CD4-positive, alpha-beta T cell treated with Interleukin-6 for 4 hours (primary cell): Measurements from ENCODE around the gene GPLD1.

Source experiments
- DNase-seq: peaks from one replicate; pipeline ENCODE4 v3.0.0-alpha.2; 2020; ENCODE audit warnings: mixed read lengths

Gene GPLD1

DNA sequence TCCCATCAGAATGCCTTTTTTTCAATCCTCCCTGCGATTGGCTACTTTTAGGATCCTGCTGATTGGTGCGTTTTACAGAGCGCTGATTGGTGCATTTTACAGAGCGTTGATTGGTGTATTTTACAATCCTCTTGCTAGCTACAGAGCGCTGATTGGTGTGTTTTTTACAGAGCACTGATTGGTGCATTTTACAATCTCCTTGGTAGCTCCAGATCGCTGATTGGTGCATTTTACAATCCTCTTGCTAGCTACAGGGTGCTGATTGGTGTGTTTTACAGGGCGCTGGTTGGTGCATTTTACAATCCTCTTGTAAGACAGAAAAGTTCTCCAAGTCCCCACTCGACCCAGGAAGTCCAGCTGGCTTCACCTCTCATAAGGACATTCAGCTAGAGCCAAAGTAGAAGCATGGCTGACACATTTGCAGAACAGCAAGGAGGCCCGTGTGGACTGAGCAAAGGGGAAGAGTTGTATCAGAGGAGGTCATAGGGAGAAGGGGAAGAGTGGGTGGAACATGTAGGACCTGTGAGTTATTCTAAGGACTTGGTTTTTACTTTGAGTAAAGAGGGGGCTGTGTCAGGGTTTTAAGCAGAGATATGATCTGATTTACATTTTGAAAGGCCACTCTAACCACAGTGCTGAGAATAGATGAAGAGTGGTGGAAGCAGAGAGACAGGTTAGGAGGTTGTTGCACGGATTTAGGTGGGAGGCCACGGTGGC is 8.0 kb upstream of the GPLD1 start:
- DNase-seq: no peak

DNA sequence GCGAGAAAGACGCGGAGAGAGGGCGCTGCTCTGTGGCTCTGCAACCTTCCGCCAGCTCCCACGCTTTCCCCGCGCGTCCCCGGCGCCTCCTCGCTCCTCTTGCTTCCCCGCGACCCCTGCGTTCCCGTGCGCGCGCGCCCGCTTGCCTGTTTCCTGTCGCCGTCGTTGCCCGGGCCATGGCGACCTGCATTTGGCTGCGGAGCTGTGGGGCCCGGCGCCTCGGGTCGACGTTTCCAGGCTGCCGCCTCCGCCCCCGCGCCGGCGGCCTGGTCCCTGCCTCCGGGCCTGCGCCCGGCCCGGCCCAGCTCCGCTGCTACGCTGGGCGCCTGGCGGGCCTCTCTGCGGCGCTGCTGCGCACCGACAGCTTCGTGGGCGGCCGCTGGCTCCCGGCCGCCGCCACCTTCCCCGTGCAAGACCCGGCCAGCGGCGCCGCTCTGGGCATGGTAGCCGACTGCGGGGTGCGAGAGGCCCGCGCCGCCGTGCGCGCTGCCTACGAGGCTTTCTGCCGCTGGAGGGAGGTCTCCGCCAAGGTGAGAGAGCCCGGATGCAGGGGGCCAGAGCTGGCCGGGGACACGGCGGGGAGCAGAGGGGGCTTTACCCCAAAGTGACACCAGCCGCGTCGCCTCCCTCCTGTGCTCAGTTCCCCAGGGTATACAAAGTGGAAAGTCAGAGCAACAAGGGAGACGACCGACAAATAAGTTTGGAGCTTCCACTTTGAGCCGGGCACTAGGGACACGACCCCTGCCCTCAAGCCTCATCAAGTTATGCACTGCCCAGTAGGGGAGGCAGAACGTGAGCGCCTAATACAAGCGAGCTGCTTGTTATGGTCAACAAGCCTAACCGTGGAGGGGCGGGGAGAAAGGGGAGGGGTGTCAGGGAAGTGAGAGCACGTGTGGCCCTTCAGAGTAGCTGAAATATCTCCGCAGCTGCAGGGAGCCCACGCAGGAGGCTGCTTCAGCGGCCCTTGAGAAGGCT is 5.7 kb upstream of the GPLD1 start, which contains the start of gene ALDH5A1:
ALDH5A1 (plus strand) TSS at position 149 of the 975 bp plus-strand sequence; CDS start at position 177, 28 bp downstream.
- peak; percentile 89 for DNase-seq

- no peak for DNase-seq
Measured at GRCh38 chr6:24493945-24494820, 4.8 kb upstream of the GPLD1 start.

DNA sequence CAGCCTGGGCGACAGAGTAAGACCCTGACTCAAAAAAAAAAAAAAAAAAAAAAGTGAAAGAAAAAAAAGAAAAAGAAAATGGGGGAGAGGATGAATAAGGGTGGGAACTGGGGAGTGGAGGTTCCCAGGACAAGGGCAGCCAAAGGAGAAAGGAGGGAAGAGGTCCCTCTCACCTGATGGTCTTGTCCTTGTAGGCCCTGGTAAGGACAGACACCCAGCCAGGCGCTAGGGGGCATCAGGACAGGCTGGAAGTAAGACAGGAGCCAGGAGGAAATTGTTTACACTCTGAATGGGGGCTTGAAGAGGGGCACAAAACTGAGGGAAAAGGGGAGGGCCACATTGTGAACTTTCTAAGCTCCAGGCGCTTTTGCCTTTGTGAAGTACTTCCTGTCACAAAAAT is 3.1 kb upstream of the GPLD1 start:
- peak; percentile 13 for DNase-seq

DNA sequence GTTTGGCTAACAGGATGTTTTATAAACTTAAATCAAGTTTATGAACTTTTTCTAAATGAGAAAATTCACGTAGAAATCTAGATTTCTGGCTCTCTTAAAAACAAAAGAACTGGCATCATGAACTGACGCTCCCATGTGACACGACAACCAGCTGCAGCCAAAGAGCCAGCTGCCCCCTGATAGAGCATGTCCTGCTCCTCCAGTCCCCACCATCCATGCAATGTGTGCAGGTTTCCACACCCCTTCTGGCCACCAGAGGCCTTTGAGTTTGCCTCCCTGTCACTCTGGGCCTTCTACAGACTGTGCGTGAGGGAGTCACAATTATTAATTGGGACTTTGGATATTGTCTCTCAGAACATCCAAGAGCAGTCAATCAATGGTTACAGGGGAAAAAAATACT is 1.6 kb upstream of the GPLD1 start:
- no peak for DNase-seq

GRCh38 chr6:24489881-24490280 is 503 bp upstream of the GPLD1 start:
- no peak for DNase-seq

DNA sequence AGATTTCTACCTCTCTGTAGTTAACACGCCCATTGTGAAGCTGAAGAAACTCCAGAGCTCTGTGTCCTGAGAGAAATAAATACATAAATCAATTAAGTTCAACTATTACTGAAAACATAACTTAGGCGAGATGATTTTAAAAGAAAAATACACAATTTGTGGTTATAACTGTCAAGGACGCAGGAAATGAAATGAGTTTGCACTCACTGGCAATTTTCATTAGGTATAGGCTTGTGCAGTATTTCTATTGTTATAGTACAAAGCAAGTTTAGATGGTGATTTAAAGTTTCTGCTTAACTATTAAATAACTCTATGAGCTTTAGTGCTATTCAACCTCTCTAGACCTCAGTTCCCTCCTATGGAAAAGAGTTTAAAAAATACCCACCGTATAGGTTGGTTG is 3.3 kb downstream of the GPLD1 start:
- no peak for DNase-seq

- DNase-seq: no peak
Measured at GRCh38 chr6:24484657-24485323, 4.6 kb downstream of the GPLD1 start.

GRCh38 chr6:24481449-24481848 is 7.9 kb downstream of the GPLD1 start:
- DNase-seq: no peak

GRCh38 chr6:24480705-24481104 is 8.7 kb downstream of the GPLD1 start:
- no peak for DNase-seq

DNA sequence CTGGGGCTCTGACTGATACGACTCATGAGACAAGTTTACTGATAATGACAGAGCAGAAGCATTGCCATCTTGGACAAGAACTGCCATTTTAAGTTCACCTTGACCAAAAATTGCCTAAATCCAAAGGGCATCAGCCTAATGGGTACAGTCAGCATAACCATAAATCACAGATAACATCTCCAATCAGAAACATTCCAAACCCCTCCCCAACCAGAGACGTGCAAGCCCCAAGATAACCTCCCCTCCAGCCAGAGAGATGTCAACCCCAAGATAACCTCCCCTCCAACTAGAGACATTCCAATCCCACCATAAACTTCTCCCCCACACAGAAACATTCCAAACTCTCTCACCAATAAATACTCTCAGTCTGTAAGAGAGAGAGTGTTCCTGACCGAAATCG is 10.5 kb downstream of the GPLD1 start:
- no peak for DNase-seq

DNA sequence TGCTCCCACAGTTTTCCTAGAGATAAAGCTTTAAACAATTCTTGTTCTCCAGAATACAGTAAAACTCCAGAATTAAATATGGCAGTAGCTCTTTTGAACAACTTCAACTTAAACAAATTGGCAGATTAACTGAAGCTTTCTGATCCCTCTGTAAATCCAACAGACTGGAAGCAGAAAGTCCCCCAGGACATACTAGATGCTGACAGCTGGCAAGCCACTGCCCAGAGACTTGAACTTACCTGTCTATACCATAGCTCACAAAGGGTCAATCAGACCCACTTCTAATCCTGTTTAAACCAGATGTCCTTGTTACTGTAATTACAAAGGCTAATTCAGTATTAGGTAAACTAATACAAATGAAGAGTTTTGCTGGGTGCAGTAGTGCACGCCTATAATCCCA is 12.3 kb downstream of the GPLD1 start:
- no peak for DNase-seq

- no peak for DNase-seq
Measured at GRCh38 chr6:24476631-24477030, 12.7 kb downstream of the GPLD1 start.

DNA sequence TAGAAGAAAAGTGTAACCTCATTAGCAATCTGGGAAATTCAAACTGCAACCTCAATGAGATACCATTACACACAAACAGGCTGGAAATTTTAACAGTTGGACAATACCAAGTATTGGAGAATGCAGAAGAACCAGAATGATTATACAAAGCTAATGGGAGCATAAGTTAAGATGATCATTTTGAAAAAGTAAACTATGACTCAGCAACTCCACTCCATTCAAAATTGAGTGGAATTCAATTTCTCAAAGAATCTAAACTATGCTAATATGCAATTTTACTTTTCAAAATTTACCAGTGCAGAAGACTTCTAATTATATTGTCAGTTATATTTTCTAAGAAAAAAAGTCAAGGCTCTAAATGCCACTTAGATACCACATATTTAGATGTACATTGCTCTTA is 17.2 kb downstream of the GPLD1 start:
- no peak for DNase-seq

DNA sequence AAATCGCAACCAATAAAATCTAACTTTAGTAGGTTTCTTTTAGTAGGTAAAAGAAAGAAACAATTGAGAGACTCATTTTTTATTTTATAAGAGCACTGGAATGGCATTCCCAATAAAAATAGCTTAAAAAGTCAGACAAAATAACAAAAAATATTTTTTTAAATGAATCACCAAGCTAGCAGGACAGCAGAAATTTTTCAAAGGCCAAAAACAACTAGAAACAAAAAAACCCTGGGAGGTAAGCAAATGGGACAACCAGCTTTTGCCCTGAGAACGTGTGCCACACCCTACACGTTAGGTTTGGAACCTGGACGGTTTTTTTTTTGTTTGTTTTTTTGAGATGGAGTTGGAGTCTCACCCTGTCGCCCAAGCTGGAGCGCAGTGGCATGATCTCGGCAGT is 19.6 kb downstream of the GPLD1 start:
- no peak for DNase-seq

DNA sequence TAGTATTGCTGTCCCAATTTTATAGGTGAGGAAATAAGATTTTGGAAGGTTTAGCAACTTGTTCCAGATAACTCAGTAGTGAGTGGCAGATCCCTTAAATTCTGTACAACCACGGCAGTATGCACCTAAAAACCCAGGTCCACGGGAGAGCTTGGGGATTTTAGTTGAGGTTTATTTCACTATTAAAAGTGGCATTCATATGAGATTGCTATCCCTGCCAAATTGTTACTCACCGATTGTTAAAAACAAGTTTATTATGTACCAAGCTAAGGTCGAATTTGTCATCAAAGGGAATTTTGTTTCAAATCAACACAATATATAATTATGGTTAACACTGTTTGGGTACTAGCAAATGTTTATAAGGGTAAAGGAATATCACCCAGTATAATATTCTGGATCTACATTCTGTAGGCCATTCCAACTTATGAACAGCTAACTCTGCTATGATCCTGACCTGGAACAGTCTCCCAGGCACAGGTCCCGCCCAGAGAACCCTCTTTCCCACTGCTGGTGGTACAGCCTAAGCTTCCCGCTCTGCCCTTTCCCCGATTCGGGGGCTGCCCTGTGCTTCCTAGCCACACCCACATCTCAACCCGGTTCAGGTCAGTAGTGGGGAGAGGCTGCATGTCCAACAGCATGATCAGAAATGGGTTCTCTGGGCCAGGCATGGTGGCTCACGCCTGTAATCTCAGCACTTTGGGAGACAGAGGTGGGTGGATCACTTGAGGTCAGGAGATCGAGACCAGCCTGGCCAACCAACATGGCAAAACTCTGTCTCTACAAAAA is 24.9 kb downstream of the GPLD1 start:
- no peak for DNase-seq

- DNase-seq: no peak
Measured at GRCh38 chr6:24460966-24461365, 28.4 kb downstream of the GPLD1 start.

DNA sequence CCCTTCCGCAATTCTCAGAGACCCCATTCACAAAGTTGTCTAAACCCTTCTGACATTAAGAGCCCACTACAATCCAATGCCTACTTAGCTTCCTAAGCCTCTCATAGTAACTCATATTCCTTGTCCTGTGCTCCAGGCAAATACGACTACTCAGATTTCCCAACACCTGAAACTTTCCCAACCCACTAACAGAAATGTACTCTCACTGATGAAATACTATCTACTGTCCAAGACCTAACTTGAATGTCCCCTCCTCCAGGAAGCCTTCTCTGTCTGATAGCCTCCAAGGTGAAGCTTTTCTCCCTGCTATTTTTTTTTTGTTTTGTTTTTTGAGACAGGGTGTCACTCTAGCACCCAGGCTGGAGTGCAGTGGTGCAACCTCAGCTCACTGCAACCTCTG is 30.4 kb downstream of the GPLD1 start:
- DNase-seq: no peak

DNA sequence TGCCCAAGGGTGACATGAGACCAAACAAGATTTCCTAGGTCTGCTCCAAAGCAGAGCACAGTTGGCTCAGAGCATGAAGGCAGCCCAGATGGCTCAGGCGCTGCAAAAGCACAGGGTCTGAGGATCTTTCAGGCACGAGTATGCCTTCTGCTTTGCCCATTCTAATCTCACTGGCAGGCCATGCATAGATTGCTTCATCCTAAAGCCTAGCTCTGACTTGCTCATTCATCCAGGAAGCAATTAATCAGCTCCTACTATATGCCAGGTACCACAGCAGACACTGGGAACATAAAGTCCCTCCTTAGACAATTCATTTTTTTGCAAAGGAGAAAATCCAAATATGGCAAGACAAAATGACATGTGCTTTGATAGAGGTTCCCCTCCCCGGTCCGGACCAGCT is 31.2 kb downstream of the GPLD1 start:
- DNase-seq: no peak

- DNase-seq: no peak
Measured at GRCh38 chr6:24455061-24455460, 34.3 kb downstream of the GPLD1 start.

GRCh38 chr6:24454452-24454851 is 34.9 kb downstream of the GPLD1 start:
- no peak for DNase-seq

GRCh38 chr6:24453921-24454320 is 35.5 kb downstream of the GPLD1 start:
- no peak for DNase-seq
